ENCODE results near the gene SCAP.

GRCh38 chr3:47428662-47429061 lies 47.1 kb downstream of the SCAP start:
- no peak for TF ChIP-seq CTCF (IDR thresholded peaks at IDR 0.05)
- no peak for TF ChIP-seq EZH2 (IDR thresholded peaks at IDR 0.05; ENCODE audit: borderline replicate concordance, insufficient read depth, low read depth, low read length, poor library complexity, severe bottlenecking)

Data from B cell (primary cell).